GM23338 (cell line): ENCODE measurements around the gene HSPBP1. TPM values are rescaled to one million over a fixed set of nuclear protein-coding genes. Genes with fewer than 3 reads are reported as not detected.
A peak's percentile ranks its signal among the peaks of the same experiment; 100 is the strongest.

Experiments used
- ATAC-seq: fragments of 200-7000 bp; cut with Tn5 transposase; 3 replicates; pipeline ENCODE4 v1.9.1; 2020
- DNase-seq: peaks from one replicate; pipeline ENCODE4 v3.0.0-alpha.2; 2015; ENCODE audit warnings: low spot score
- H2AFZ ChIP-seq: fragments of 200-600 bp; sonication (generic); 2 replicates; pipeline ENCODE4 v1.8.0; 2016; ENCODE audit warnings: antibody characterized with exemption, mild to moderate bottlenecking, moderate library complexity
- H3F3A ChIP-seq: fragments of 200-600 bp; sonication (generic); replicated peaks from 2 replicates; pipeline ENCODE4 v1.8.0; 2017; ENCODE audit warnings: antibody characterized with exemption, mixed run types, low read depth
- H3K27ac ChIP-seq: fragments of 200-600 bp; sonication (generic); 2 replicates; pipeline ENCODE4 v1.6.1; 2016; ENCODE audit warnings: low read depth
- H3K27me3 ChIP-seq: fragments of 200-600 bp; sonication (generic); 2 replicates; pipeline ENCODE4 v1.8.0; 2016; ENCODE audit warnings: mild to moderate bottlenecking, mixed run types, moderate library complexity; ENCODE audit not compliant: insufficient read depth
- H3K36me3 ChIP-seq: fragments of 200-600 bp; sonication (generic); 2 replicates; pipeline ENCODE4 v1.8.0; 2016; ENCODE audit warnings: mild to moderate bottlenecking; ENCODE audit not compliant: insufficient read depth
- H3K4me1 ChIP-seq: fragments of 200-600 bp; sonication (generic); 2 replicates; pipeline ENCODE4 v1.8.0; 2016; ENCODE audit warnings: mild to moderate bottlenecking, moderate library complexity; ENCODE audit not compliant: insufficient read depth
- H3K4me2 ChIP-seq: fragments of 200-600 bp; sonication (generic); 2 replicates; pipeline ENCODE4 v1.7.1; 2017; ENCODE audit warnings: mixed run types
- H3K4me3 ChIP-seq: fragments of 200-600 bp; sonication (generic); 2 replicates; pipeline ENCODE4 v1.6.1; 2016; ENCODE audit warnings: mixed run types
- H3K79me2 ChIP-seq: fragments of 200-600 bp; sonication (generic); replicated peaks from 2 replicates; pipeline ENCODE4 v1.8.0; 2017; ENCODE audit warnings: mild to moderate bottlenecking; ENCODE audit not compliant: insufficient read depth
- H3K9me2 ChIP-seq: fragments of 200-600 bp; sonication (generic); 2 replicates; pipeline ENCODE4 v1.8.0; 2017; ENCODE audit not compliant: insufficient read depth
- H4K20me1 ChIP-seq: fragments of 200-600 bp; sonication (generic); replicated peaks from 2 replicates; pipeline ENCODE4 v1.8.0; 2017; ENCODE audit warnings: mild to moderate bottlenecking; ENCODE audit not compliant: insufficient read depth
- H3K27ac Mint-ChIP-seq: 2 replicates; pipeline ENCODE4 v1.8.0; 2020; ENCODE audit warnings: inconsistent platforms, mild to moderate bottlenecking, moderate library complexity, mixed read lengths
- H3K27me3 Mint-ChIP-seq: 3 replicates; pipeline ENCODE4 v1.8.0; 2022; ENCODE audit warnings: low read depth, mild to moderate bottlenecking, moderate library complexity, mixed read lengths, inconsistent platforms; ENCODE audit not compliant: insufficient read depth, poor library complexity
- H3K36me3 Mint-ChIP-seq: 3 replicates; pipeline ENCODE4 v1.8.0; 2021; ENCODE audit warnings: low read depth, mild to moderate bottlenecking, inconsistent platforms, moderate library complexity, mixed read lengths
- H3K4me1 Mint-ChIP-seq: 3 replicates; pipeline ENCODE4 v1.8.0; 2020; ENCODE audit warnings: mild to moderate bottlenecking, inconsistent platforms, mixed read lengths
- H3K4me3 Mint-ChIP-seq: 3 replicates; pipeline ENCODE4 v1.8.0; 2021; ENCODE audit warnings: moderate library complexity, mild to moderate bottlenecking, inconsistent platforms, mixed read lengths
- H3K9me3 Mint-ChIP-seq: 3 replicates; pipeline ENCODE4 v1.8.0; 2020; ENCODE audit warnings: moderate library complexity, mild to moderate bottlenecking, inconsistent platforms, mixed read lengths
- EZH2 ChIP-seq: fragments of 200-600 bp; sonication (generic); IDR thresholded peaks from one replicate; pipeline ENCODE4 v1.8.0; 2017; ENCODE audit warnings: antibody characterized with exemption, mild to moderate bottlenecking, low read depth; ENCODE audit not compliant: unreplicated experiment
- EZH2phosphoT487 ChIP-seq: fragments of 200-600 bp; sonication (generic); IDR thresholded peaks from one replicate; pipeline ENCODE4 v1.8.1; 2018; ENCODE audit warnings: antibody characterized with exemption; ENCODE audit not compliant: unreplicated experiment
- JUNB ChIP-seq: IDR thresholded peaks from one replicate; pipeline ENCODE4 v1.6.1; 2016; ENCODE audit warnings: antibody characterized with exemption; ENCODE audit not compliant: unreplicated experiment
- POLR2AphosphoS5 ChIP-seq: IDR thresholded peaks from 2 replicates; pipeline ENCODE4 v1.6.1; 2016; ENCODE audit warnings: antibody characterized with exemption, low read depth
- REST ChIP-seq: IDR thresholded peaks from one replicate; pipeline ENCODE4 v1.6.1; 2018; ENCODE audit warnings: antibody characterized with exemption; ENCODE audit not compliant: unreplicated experiment
- STAT1 ChIP-seq: IDR thresholded peaks from one replicate; pipeline ENCODE4 v1.6.1; 2016; ENCODE audit warnings: antibody characterized with exemption; ENCODE audit not compliant: unreplicated experiment
- ZNF462 ChIP-seq: fragments of 250-450 bp; sonication (Bioruptor Pico); IDR thresholded peaks from 2 replicates; pipeline ENCODE4 v1.5.0; 2020; ENCODE audit warnings: mild to moderate bottlenecking, moderate library complexity
- polyA plus RNA-seq: library from polyadenylated mRNA; unstranded; fragments of >200 nt; fragmentation: Nextera tagmentation; extraction: Ambion mirVana; gene quantifications from 2 replicates; pipeline ENCODE4 v1.2.1, GENCODE V29; 2016
- total RNA-seq: library from RNA; depleted of rRNA; stranded (reverse); fragments of >200 nt; shearing (Covaris generic); gene quantifications from 2 replicates; pipeline ENCODE4 v1.2.3, GENCODE V29; 2014

HSPBP1 gene
- total and polyA plus RNA-seq, 2 experiments from 2014 or later: 83.6 to 91.1 TPM

GRCh38 chr19:55246462-55247451, 33.2 kb downstream of the HSPBP1 start:
- Histone ChIP-seq H3F3A (no peaks in the 10 kb centered on the region), H3K9me2 (no peaks in the 10 kb centered on the region), H3K27ac (peak overlapping the region; percentile 45; the same call in 1 of the 2 replicates), H3K4me2 (no peak overlapping the region), H3K27me3 (no peaks in the 10 kb centered on the region), H4K20me1 (no peaks in the 10 kb centered on the region; the same call in none of the 2 replicates), H3K79me2 (peaks cover 44% of the 10 kb centered on the region), H3K4me1 (no peaks in the 10 kb centered on the region), H2AFZ (no peak overlapping the region), H3K36me3 (no peaks in the 10 kb centered on the region; the same call in 1 of the 2 replicates), H3K4me3 (no peak overlapping the region)
- Mint-ChIP-seq H3K27ac (no peak overlapping the region), H3K9me3 (no peaks in the 10 kb centered on the region), H3K36me3 (peaks cover 24% of the 10 kb centered on the region; the same call in 2 of the 3 replicates), H3K4me3 (no peak overlapping the region), H3K4me1 (peaks cover 5% of the 10 kb centered on the region; the same call in 2 of the 3 replicates), H3K27me3 (peaks cover 8% of the 10 kb centered on the region)
- ATAC-seq: no peak
- TF ChIP-seq POLR2AphosphoS5 (no peak), EZH2phosphoT487 (no peak), JUNB (no peak), STAT1 (no peak), REST (no peak), EZH2 (no peak)
- no peak for DNase-seq

GRCh38 chr19:55245236-55245904, 34.5 kb downstream of the HSPBP1 start:
- Histone ChIP-seq H3K4me1 (no peaks in the 10 kb centered on the region), H3K9me2 (no peaks in the 10 kb centered on the region), H3K4me2 (no peak overlapping the region), H3K79me2 (peaks cover 31% of the 10 kb centered on the region), H3K27ac (no peak overlapping the region), H2AFZ (no peak overlapping the region), H3F3A (no peaks in the 10 kb centered on the region), H4K20me1 (no peaks in the 10 kb centered on the region; the same call in none of the 2 replicates), H3K27me3 (no peaks in the 10 kb centered on the region), H3K36me3 (no peaks in the 10 kb centered on the region; the same call in 1 of the 2 replicates), H3K4me3 (no peak overlapping the region)
- Mint-ChIP-seq H3K27ac (0 out of 2 replicates have a peak overlapping the region, but pooled peaks have one; percentile 15), H3K36me3 (peaks cover 29% of the 10 kb centered on the region), H3K27me3 (peaks cover 6% of the 10 kb centered on the region), H3K4me1 (peaks cover 2% of the 10 kb centered on the region; the same call in 1 of the 3 replicates), H3K9me3 (no peaks in the 10 kb centered on the region), H3K4me3 (no peak overlapping the region)
- DNase-seq (no peak), ATAC-seq (no peak)
- no peak for TF ChIP-seq ZNF462
